Fibroblast of pulmonary artery (primary cell): ENCODE results near the gene CALR3.

Experiments used
- DNase-seq: peaks from one replicate; pipeline ENCODE4 v3.0.0-alpha.2; 2010; ENCODE audit warnings: low read depth
- H3K4me3 ChIP-seq: replicated peaks from 2 replicates; pipeline ENCODE4 v1.5.1; 2011; ENCODE audit warnings: low read depth, mild to moderate bottlenecking, control low read depth, low read length, moderate library complexity
- CTCF ChIP-seq: IDR thresholded peaks from 2 replicates; pipeline ENCODE4 v1.5.1; 2011; ENCODE audit warnings: mild to moderate bottlenecking, control low read depth, low read length, inconsistent platforms; ENCODE audit errors: missing control alignments

Gene CALR3

GRCh38 chr19:16524991-16525734, 29.2 kb upstream of the CALR3 start:
- no peak for TF ChIP-seq CTCF
- H3K4me3 ChIP-seq, result no peak overlapping the region
- DNase-seq, result no peak

GRCh38 chr19:16522559-16523377, 26.8 kb upstream of the CALR3 start:
- no peak for TF ChIP-seq CTCF
- DNase-seq, result no peak
- no peak overlapping the region for H3K4me3 ChIP-seq

GRCh38 chr19:16521715-16522289, 25.8 kb upstream of the CALR3 start:
- no peak for TF ChIP-seq CTCF
- H3K4me3 ChIP-seq, result no peak overlapping the region
- no peak for DNase-seq

GRCh38 chr19:16520986-16521624, 25.1 kb upstream of the CALR3 start:
- no peak for DNase-seq
- no peak overlapping the region for H3K4me3 ChIP-seq
- TF ChIP-seq CTCF, result no peak

GRCh38 chr19:16520074-16520973, 24.4 kb upstream of the CALR3 start:
- DNase-seq, result no peak
- no peak for TF ChIP-seq CTCF
- no peak overlapping the region for H3K4me3 ChIP-seq

GRCh38 chr19:16519230-16519687, 23.3 kb upstream of the CALR3 start:
- no peak for TF ChIP-seq CTCF
- H3K4me3 ChIP-seq, result no peak overlapping the region
- no peak for DNase-seq
